Gastroesophageal sphincter (tissue), 4 donors: Measurements from ENCODE around the gene LMNB1. TPM values are rescaled to one million over a fixed set of nuclear protein-coding genes. Genes with fewer than 3 reads are reported as not detected.

Experiments used
- ATAC-seq: fragments of 150-250 bp; one replicate; pipeline ENCODE4 v1.9.1; 2016; ENCODE audit warnings: mild to moderate bottlenecking, moderate library complexity
- H3K27ac ChIP-seq, 4 donors: fragments of 200-600 bp; sonication (generic) in 3 of 4; 1 replicate in 3 of 4; 2 replicates in 1 of 4; pipeline ENCODE4 v1.5.1; 2016 to 2019
- H3K27me3 ChIP-seq: fragments of 200-600 bp; sonication (generic); one replicate; pipeline ENCODE4 v1.5.1; 2019
- H3K36me3 ChIP-seq, 2 donors: fragments of 200-600 bp; sonication (generic); one replicate each; pipeline ENCODE4 v1.5.1; 2019; ENCODE audit warnings: control low read depth in 1 of 2
- H3K4me1 ChIP-seq, 3 donors: fragments of 200-600 bp; sonication (generic); 1 replicate in 2 of 3; 2 replicates in 1 of 3; pipeline ENCODE4 v1.5.1; 2016 to 2019; ENCODE audit warnings: control low read depth in 2 of 3
- H3K4me3 ChIP-seq, 2 donors: fragments of 200-600 bp; sonication (generic); one replicate each; pipeline ENCODE4 v1.5.1; 2019; ENCODE audit warnings: mild to moderate bottlenecking in 1 of 2, moderate library complexity in 1 of 2
- H3K9me3 ChIP-seq, 3 donors: fragments of 200-600 bp; sonication (generic); one replicate each; pipeline ENCODE4 v1.5.1; 2017 to 2019; ENCODE audit warnings: control low read depth in 2 of 3
- EP300 ChIP-seq: sonication (generic); formaldehyde crosslinking; IDR thresholded peaks from one replicate; pipeline ENCODE4 v1.6.1; 2017; ENCODE audit warnings: antibody characterized with exemption, mild to moderate bottlenecking
- POLR2A ChIP-seq, 2 donors: fragments of 450-650 bp; IDR thresholded peaks; one replicate each; pipeline ENCODE4 v1.6.1; 2017; ENCODE audit warnings: antibody characterized with exemption in 2 of 2, mild to moderate bottlenecking in 2 of 2, moderate library complexity in 1 of 2
- POLR2AphosphoS5 ChIP-seq: sonication (generic); formaldehyde crosslinking; IDR thresholded peaks from one replicate; pipeline ENCODE4 v1.6.1; 2017; ENCODE audit warnings: antibody characterized with exemption
- WGBS, 2 donors: methylation state at CpG; one replicate each; pipeline ENCODE4 v1.1.5; 2018; ENCODE audit warnings: low coverage in 1 of 2; 5-methylcytosine and 5-hydroxymethylcytosine counted together
- total RNA-seq, 4 donors: library from RNA; depleted of rRNA; stranded (reverse); fragments of >200 nt; gene quantifications; one replicate each; pipeline ENCODE4 v1.1.0, GENCODE V29; 2016
- TF ChIP-seq, protein P1 (sequence below), 4 experiments: fragments of 200-600 bp in 2 of 4; fragments of 450-650 bp in 2 of 4; sonication (generic) in 1 of 4; IDR thresholded peaks; one replicate each; pipeline ENCODE4 v1.5.1; 2017 to 2019; ENCODE audit warnings: antibody characterized with exemption in 4 of 4, mild to moderate bottlenecking in 2 of 4, moderate library complexity in 2 of 4

LMNB1 gene
- total RNA-seq, 4 donors from 2014 or later: 3.2 to 14.3 (median 6.6) TPM

DNA sequence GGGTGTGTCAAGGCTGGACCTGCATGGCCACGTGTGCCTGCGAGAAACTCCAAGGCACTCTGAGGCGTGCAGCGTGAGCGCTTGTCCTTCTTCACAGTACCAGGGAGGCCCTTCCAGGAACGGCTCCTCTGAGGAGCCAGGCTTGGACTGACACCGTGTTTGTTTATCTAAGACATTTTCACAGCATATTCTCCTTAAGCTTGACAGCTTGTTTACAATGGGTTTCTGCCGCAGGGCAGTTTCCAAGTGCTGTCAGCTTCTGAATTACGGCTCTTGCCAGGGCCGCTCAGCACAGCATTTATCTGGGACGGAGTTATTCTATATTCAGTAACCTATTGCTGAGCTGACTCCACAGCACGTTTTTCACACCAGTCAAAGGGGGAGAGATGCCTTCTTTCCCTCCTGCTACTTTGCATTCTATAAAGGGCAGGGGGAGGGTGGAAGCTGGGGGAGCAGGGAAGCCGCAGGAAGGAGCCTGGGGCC is 98.4 kb downstream of the LMNB1 start:
- ATAC-seq: no peak
- H3K4me3 ChIP-seq: no peak overlapping the region
- WGBS, 2 donors: 37 to 53% methylated on average over 3 to 5 of the region's 13 CpGs
- H3K27ac ChIP-seq: no peak overlapping the region
- no peaks in the 10 kb centered on the region for H3K9me3 ChIP-seq
- H3K36me3 ChIP-seq: no peaks in the 10 kb centered on the region
- H3K27me3 ChIP-seq: peaks cover 15% of the 10 kb centered on the region
- TF ChIP-seq, protein P1, sequence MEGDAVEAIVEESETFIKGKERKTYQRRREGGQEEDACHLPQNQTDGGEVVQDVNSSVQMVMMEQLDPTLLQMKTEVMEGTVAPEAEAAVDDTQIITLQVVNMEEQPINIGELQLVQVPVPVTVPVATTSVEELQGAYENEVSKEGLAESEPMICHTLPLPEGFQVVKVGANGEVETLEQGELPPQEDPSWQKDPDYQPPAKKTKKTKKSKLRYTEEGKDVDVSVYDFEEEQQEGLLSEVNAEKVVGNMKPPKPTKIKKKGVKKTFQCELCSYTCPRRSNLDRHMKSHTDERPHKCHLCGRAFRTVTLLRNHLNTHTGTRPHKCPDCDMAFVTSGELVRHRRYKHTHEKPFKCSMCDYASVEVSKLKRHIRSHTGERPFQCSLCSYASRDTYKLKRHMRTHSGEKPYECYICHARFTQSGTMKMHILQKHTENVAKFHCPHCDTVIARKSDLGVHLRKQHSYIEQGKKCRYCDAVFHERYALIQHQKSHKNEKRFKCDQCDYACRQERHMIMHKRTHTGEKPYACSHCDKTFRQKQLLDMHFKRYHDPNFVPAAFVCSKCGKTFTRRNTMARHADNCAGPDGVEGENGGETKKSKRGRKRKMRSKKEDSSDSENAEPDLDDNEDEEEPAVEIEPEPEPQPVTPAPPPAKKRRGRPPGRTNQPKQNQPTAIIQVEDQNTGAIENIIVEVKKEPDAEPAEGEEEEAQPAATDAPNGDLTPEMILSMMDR (IDR thresholded peaks at IDR 0.05): no peak
- TF ChIP-seq POLR2AphosphoS5: peak; percentile 17
- H3K4me1 ChIP-seq: peaks cover 0 to 9% (median 0%) of the 10 kb centered on the region in 3 donors

DNA sequence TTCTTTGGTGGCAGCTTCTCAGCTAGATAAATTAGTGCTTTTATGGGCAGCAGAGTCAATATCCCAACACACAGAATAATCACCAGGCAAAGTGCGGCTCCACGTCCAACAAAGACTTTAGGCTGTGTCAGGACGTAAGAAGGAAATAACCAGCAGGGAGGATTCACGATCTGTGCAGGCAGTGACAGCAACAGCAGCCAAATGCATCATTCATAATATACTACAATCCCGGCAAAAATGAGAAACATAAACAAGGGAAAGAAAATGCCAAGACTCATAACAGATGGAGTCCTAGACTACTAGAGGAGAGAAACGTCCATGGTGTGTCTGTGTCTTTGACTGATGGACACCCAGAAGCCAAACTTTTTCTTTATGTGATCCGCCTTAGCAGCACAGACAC is 100.7 kb downstream of the LMNB1 start:
- H3K36me3 ChIP-seq: no peaks in the 10 kb centered on the region
- H3K4me1 ChIP-seq: peaks cover 0 to 9% (median 0%) of the 10 kb centered on the region in 3 donors
- H3K27ac ChIP-seq: no peak overlapping the region
- no peak overlapping the region for H3K4me3 ChIP-seq
- TF ChIP-seq, protein P1 (IDR thresholded peaks at IDR 0.05): no peak
- TF ChIP-seq POLR2A (IDR thresholded peaks at IDR 0.05): no peak
- no peak for TF ChIP-seq POLR2AphosphoS5
- TF ChIP-seq EP300: no peak
- no peaks in the 10 kb centered on the region for H3K27me3 ChIP-seq
- no peak for ATAC-seq
- no peaks in the 10 kb centered on the region for H3K9me3 ChIP-seq
- 32 to 56% methylated on average over 7 of the region's 7 CpGs for WGBS, 2 donors

GRCh38 chr5:126878085-126878484 is 101.1 kb downstream of the LMNB1 start:
- no peak for TF ChIP-seq POLR2A (IDR thresholded peaks at IDR 0.05)
- no peak for TF ChIP-seq POLR2AphosphoS5
- no peak for TF ChIP-seq EP300
- TF ChIP-seq, protein P1 (IDR thresholded peaks at IDR 0.05): no peak
- Histone ChIP-seq H3K4me3 (no peak overlapping the region), H3K4me1 (peaks cover 0 to 9% (median 0%) of the 10 kb centered on the region in 3 donors), H3K27ac (no peak overlapping the region), H3K36me3 (no peaks in the 10 kb centered on the region), H3K27me3 (no peaks in the 10 kb centered on the region), H3K9me3 (no peaks in the 10 kb centered on the region)
- no peak for ATAC-seq
- WGBS, 2 donors: 75 to 89% methylated on average over 3 to 9 of the region's 13 CpGs

GRCh38 chr5:126878634-126879033 is 101.7 kb downstream of the LMNB1 start:
- TF ChIP-seq, protein P1 (IDR thresholded peaks at IDR 0.05): no peak
- no peak for TF ChIP-seq POLR2A (IDR thresholded peaks at IDR 0.05)
- TF ChIP-seq EP300: no peak
- TF ChIP-seq POLR2AphosphoS5: no peak

DNA sequence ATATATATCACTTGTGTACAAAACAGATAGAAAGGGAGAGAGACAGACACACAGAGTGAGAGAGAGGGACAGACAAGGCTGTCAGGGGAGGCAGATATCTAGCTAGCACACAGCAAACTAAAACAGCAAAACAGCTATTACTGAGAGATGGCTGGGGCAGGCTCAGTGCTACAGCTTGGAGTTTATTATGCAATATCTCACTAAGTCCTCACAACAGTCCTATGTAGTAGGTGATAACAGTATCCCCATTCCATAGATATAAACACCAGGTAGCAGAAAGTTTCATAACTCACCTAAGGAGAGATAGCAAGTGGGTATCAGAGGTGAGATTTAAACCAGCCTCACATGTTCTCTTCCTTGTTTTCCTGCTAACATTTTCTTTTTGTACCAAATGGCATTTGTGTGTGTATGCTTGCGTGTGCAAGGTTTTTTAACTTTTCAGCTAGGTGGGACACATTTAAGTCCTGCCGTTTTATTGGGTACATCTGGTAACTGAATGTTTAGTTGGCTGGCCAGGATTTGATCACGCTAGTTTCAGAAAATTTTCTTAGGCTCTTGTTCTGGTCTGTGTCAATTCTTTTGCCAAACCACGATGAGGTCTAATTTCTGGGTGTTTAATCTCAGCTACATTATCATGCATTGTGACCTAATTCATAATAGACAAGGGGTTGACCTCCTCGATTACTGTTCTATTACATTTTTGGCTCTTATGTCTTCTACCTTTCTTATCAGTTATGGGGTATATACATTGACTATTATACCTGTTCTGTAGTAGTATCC is 105.1 kb downstream of the LMNB1 start:
- H3K4me1 ChIP-seq: no peaks in the 10 kb centered on the region

More at GRCh38 chr5:126878634-126879033, 101.7 kb downstream of the LMNB1 start:
- WGBS, 2 donors: 86 to 100% methylated on average over 1 to 4 of the region's 4 CpGs
- peaks cover 0 to 9% (median 0%) of the 10 kb centered on the region in 3 donors for H3K4me1 ChIP-seq
- no peaks in the 10 kb centered on the region for H3K36me3 ChIP-seq
- H3K9me3 ChIP-seq: no peaks in the 10 kb centered on the region
- no peak overlapping the region for H3K4me3 ChIP-seq
- H3K27me3 ChIP-seq: no peaks in the 10 kb centered on the region
- no peak for ATAC-seq
- H3K27ac ChIP-seq: no peak overlapping the region

More for the DNA sequence above, 105.1 kb downstream of the LMNB1 start:
- no peak overlapping the region for H3K4me3 ChIP-seq
- WGBS, 2 donors: 82 to 91% methylated on average over 4 to 5 of the region's 5 CpGs
- no peak overlapping the region for H3K27ac ChIP-seq
- H3K9me3 ChIP-seq: no peaks in the 10 kb centered on the region
- no peaks in the 10 kb centered on the region for H3K27me3 ChIP-seq
- TF ChIP-seq EP300 (no peak), POLR2A (IDR thresholded peaks at IDR 0.05) (no peak), POLR2AphosphoS5 (no peak)
- TF ChIP-seq, protein P1 (IDR thresholded peaks at IDR 0.05): no peak
- ATAC-seq: no peak
- H3K36me3 ChIP-seq: no peaks in the 10 kb centered on the region
